SU-DHL-6 (cell line): ENCODE data around the gene TNFRSF19.

Experiments
- H2AFZ ChIP-seq: fragments of 200-600 bp; sonication (generic); 2 replicates; pipeline ENCODE4 v1.6.1; 2014; ENCODE audit warnings: low read depth, mild to moderate bottlenecking, moderate library complexity, mixed read lengths, antibody characterized with exemption, low read length; ENCODE audit not compliant: severe bottlenecking
- H3F3A ChIP-seq: fragments of 200-600 bp; shearing (Covaris generic); 2 replicates; pipeline ENCODE4 v1.6.0; 2016; ENCODE audit warnings: antibody characterized with exemption, mild to moderate bottlenecking; ENCODE audit not compliant: insufficient read depth
- H3K27ac ChIP-seq: fragments of 200-600 bp; sonication (generic); 2 replicates; pipeline ENCODE4 v1.5.1; 2016; ENCODE audit warnings: low read depth, mild to moderate bottlenecking, low read length, moderate library complexity, mixed read lengths
- H3K27me3 ChIP-seq: fragments of 200-600 bp; sonication (generic), shearing (Covaris generic); 2 replicates; pipeline ENCODE4 v1.6.0; 2014; ENCODE audit warnings: mild to moderate bottlenecking, low read length
- H3K36me3 ChIP-seq: fragments of 200-600 bp; sonication (generic); 2 replicates; pipeline ENCODE4 v1.6.1; 2014; ENCODE audit warnings: mild to moderate bottlenecking, low read length, mixed read lengths
- H3K4me2 ChIP-seq: fragments of 300-600, 200-600 bp; shearing (Covaris generic), sonication (generic); 2 replicates; pipeline ENCODE4 v1.6.0; 2014; ENCODE audit warnings: low read length, low read depth, mild to moderate bottlenecking; ENCODE audit not compliant: poor library complexity, severe bottlenecking
- H3K4me3 ChIP-seq: fragments of 200-600 bp; sonication (generic); 2 replicates; pipeline ENCODE4 v1.5.1; 2014; ENCODE audit warnings: antibody characterized with exemption, low read length, mild to moderate bottlenecking, mixed read lengths; ENCODE audit not compliant: insufficient read depth, poor library complexity, severe bottlenecking
- H3K79me2 ChIP-seq: fragments of 200-600 bp; sonication (generic); 2 replicates; pipeline ENCODE4 v1.6.1; 2014; ENCODE audit warnings: mild to moderate bottlenecking, low read length, moderate library complexity; ENCODE audit not compliant: insufficient read depth
- H3K9ac ChIP-seq: fragments of 200-600 bp; sonication (generic); 2 replicates; pipeline ENCODE4 v1.7.0; 2014; ENCODE audit warnings: mild to moderate bottlenecking, low read length
- H3K9me2 ChIP-seq: fragments of 200-600 bp; sonication (generic); replicated peaks from 2 replicates; pipeline ENCODE4 v1.6.1; 2014; ENCODE audit warnings: low read length; ENCODE audit not compliant: insufficient read depth
- H3K9me3 ChIP-seq: fragments of 200-600 bp; sonication (generic); 2 replicates; pipeline ENCODE4 v1.6.1; 2014; ENCODE audit warnings: low read length, mixed read lengths; ENCODE audit not compliant: insufficient read depth
- H4K20me1 ChIP-seq: fragments of 200-600 bp; sonication (generic); 2 replicates; pipeline ENCODE4 v1.6.1; 2014; ENCODE audit warnings: low read depth, mild to moderate bottlenecking, antibody characterized with exemption, low read length, moderate library complexity, mixed read lengths
- EZH2phosphoT487 ChIP-seq: fragments of 200-600 bp; sonication (generic), shearing (Covaris generic); conservative IDR thresholded peaks from 2 replicates; pipeline ENCODE4 v1.6.1; 2018; ENCODE audit warnings: mild to moderate bottlenecking, antibody characterized with exemption, low read length, moderate library complexity, mixed read lengths
- TF ChIP-seq, protein P1 (sequence below): fragments of 200-600 bp; sonication (generic); IDR thresholded peaks from one replicate; pipeline ENCODE4 v1.5.1; 2017; ENCODE audit warnings: antibody characterized with exemption, mild to moderate bottlenecking, low read length, moderate library complexity; ENCODE audit not compliant: insufficient read depth, poor library complexity, severe bottlenecking

The TNFRSF19 gene

DNA sequence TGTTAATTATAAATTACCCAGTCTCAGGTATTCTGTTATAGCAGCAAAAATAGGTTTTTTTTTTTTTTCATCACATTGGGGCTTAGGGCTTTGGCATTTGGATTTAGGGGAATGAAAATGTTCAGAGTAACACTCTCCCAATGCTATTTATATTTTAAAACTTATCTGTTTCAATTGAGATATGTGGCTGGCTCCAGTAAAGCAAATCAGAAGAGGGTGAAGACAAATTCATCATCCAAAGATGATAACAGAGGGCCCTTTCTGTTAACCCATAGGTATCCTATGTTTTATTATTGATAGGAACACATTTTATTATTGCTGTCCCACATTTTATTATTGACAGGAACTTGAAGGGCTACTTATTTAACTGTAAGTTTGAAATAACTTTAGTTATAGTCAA lies 20.5 kb upstream of the TNFRSF19 start:
- H3K9ac ChIP-seq, result no peak overlapping the region
- H4K20me1 ChIP-seq, result no peaks in the 10 kb centered on the region
- no peaks in the 10 kb centered on the region for H3K36me3 ChIP-seq
- H3K9me3 ChIP-seq, result no peaks in the 10 kb centered on the region
- H3K27ac ChIP-seq, result no peak overlapping the region
- no peak overlapping the region for H2AFZ ChIP-seq
- H3K9me2 ChIP-seq, result no peaks in the 10 kb centered on the region
- no peak overlapping the region for H3K4me3 ChIP-seq
- no peaks in the 10 kb centered on the region for H3K79me2 ChIP-seq
- H3K4me2 ChIP-seq, result no peak overlapping the region
- no peaks in the 10 kb centered on the region for H3K27me3 ChIP-seq
- H3F3A ChIP-seq, result no peaks in the 10 kb centered on the region
- TF ChIP-seq, protein P1, sequence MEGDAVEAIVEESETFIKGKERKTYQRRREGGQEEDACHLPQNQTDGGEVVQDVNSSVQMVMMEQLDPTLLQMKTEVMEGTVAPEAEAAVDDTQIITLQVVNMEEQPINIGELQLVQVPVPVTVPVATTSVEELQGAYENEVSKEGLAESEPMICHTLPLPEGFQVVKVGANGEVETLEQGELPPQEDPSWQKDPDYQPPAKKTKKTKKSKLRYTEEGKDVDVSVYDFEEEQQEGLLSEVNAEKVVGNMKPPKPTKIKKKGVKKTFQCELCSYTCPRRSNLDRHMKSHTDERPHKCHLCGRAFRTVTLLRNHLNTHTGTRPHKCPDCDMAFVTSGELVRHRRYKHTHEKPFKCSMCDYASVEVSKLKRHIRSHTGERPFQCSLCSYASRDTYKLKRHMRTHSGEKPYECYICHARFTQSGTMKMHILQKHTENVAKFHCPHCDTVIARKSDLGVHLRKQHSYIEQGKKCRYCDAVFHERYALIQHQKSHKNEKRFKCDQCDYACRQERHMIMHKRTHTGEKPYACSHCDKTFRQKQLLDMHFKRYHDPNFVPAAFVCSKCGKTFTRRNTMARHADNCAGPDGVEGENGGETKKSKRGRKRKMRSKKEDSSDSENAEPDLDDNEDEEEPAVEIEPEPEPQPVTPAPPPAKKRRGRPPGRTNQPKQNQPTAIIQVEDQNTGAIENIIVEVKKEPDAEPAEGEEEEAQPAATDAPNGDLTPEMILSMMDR, result no peak
- no peak for TF ChIP-seq EZH2phosphoT487

DNA sequence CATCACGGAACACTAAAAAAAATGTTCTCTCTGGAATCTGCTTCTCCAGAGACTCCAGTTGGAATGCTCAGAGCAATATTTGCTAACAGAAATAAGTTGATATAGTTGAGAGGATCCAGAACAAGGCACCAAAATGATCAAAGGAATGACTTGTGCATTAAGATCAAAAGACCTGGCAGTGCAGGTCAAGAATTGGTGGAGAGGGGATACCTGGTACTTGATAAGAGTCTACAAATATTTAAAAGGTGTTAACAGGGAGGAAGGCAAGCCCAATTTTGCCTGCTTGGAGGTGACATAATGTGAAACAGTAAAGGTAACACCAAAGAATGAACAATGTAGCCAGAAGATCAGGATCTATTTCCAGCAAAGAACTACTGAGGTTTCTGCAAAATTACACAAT lies 20.0 kb upstream of the TNFRSF19 start:
- no peaks in the 10 kb centered on the region for H4K20me1 ChIP-seq
- H3K27ac ChIP-seq, result no peak overlapping the region
- H3K4me3 ChIP-seq, result no peak overlapping the region
- no peak for TF ChIP-seq EZH2phosphoT487
- H3K27me3 ChIP-seq, result no peaks in the 10 kb centered on the region
- H2AFZ ChIP-seq, result no peak overlapping the region
- H3K9me3 ChIP-seq, result no peaks in the 10 kb centered on the region
- H3K79me2 ChIP-seq, result no peaks in the 10 kb centered on the region
- no peak overlapping the region for H3K9ac ChIP-seq
- no peaks in the 10 kb centered on the region for H3K36me3 ChIP-seq
- no peaks in the 10 kb centered on the region for H3K9me2 ChIP-seq
- H3K4me2 ChIP-seq, result no peak overlapping the region
- H3F3A ChIP-seq, result no peaks in the 10 kb centered on the region

DNA sequence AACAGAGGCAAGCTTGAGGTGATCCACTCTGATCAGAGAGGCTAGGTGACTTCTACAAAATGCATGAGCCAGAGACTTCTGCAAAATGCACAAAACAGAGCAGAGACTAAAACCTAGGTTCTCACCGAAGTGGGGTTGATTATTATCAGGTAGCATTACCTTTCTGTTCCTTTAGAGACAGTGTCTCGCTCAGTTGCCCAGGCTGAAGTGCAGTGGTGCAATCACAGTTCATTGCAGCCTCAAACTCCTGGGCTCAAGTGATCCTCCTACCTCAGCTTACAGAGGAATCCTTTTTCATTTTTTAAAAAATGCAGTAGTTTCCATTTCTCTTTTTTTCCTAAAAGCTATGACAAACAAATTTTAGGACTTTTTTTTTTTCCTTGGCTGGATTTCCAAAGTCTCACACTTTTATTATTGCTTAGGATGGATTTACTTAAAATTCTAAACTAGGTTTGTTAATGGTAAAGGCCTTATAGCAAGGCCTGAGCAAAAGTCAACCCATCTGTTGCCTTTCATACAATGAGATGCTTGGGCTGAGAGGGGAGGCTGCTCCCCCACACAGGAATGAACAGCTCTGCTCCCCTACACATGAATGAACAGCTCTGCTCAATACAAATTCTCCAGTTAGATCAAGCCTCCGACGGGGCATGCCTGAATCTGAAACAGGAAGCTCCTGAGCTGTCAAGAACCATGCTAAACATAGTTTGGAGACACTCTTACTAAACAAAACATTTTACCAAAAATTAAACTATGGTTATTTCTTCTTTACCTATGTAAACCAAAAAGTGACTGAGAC lies 18.8 kb upstream of the TNFRSF19 start:
- no peaks in the 10 kb centered on the region for H3K9me2 ChIP-seq
- no peak overlapping the region for H3K4me3 ChIP-seq
- no peaks in the 10 kb centered on the region for H3K36me3 ChIP-seq
- H3K79me2 ChIP-seq, result no peaks in the 10 kb centered on the region
- TF ChIP-seq EZH2phosphoT487, result no peak
- H3K9ac ChIP-seq, result no peak overlapping the region
- no peak overlapping the region for H2AFZ ChIP-seq
- no peaks in the 10 kb centered on the region for H3K27me3 ChIP-seq
- no peaks in the 10 kb centered on the region for H3K9me3 ChIP-seq
- H3F3A ChIP-seq, result no peaks in the 10 kb centered on the region
- H3K4me2 ChIP-seq, result no peak overlapping the region
- H3K27ac ChIP-seq, result no peak overlapping the region
- no peaks in the 10 kb centered on the region for H4K20me1 ChIP-seq

DNA sequence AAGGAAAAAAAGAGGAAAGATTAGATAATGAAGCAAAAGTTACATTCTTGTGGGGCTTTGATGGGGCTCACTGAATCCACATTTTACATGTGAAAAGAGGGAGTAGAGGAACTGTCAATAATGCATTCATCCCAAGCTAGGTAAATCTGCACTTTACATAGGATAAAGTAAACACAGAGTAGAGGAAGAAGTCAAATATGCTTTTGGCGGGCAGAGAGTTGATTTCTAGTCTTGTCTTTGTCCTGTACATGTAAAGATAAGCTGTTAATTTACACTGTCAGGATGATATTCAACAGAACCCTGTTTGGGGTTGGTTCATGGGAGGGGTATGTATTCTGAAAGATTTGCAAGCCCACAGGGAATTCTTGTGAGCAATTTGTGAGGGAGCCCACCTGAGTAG lies 18.0 kb upstream of the TNFRSF19 start:
- no peak overlapping the region for H3K9ac ChIP-seq
- H3K9me2 ChIP-seq, result no peaks in the 10 kb centered on the region
- H4K20me1 ChIP-seq, result no peaks in the 10 kb centered on the region
- H3K36me3 ChIP-seq, result no peaks in the 10 kb centered on the region
- no peaks in the 10 kb centered on the region for H3F3A ChIP-seq
- H3K9me3 ChIP-seq, result no peaks in the 10 kb centered on the region
- no peak overlapping the region for H3K4me3 ChIP-seq
- TF ChIP-seq EZH2phosphoT487, result no peak
- H3K27me3 ChIP-seq, result no peaks in the 10 kb centered on the region
- no peak overlapping the region for H3K4me2 ChIP-seq
- H3K79me2 ChIP-seq, result no peaks in the 10 kb centered on the region
- H2AFZ ChIP-seq, result no peak overlapping the region
- no peak overlapping the region for H3K27ac ChIP-seq

DNA sequence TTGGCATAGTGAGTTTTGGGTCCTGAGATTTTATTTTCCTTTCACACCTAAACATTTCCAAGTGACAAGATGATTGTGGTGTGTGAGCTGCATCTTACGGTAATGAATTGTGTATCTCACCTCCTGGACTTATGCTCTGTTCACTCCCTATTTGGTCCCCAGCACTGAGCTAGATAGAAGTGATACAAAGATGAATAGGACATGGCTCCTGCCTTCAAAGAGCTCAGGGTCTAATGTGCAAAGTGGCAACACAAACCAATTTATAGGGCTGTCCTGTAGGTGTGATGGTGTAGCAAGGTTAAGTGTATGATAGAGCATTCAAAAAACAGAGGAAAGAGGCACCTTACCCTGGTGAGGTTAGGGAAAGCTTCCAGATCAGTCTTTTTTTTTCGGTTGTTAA lies 17.6 kb upstream of the TNFRSF19 start:
- Histone ChIP-seq H3K9ac (no peak overlapping the region), H3K36me3 (no peaks in the 10 kb centered on the region), H3K4me2 (no peak overlapping the region)

More for the DNA sequence above, 17.6 kb upstream of the TNFRSF19 start:
- Histone ChIP-seq H3K4me3 (no peak overlapping the region), H3K27ac (no peak overlapping the region), H3K9me2 (no peaks in the 10 kb centered on the region), H2AFZ (no peak overlapping the region), H3K79me2 (no peaks in the 10 kb centered on the region), H4K20me1 (no peaks in the 10 kb centered on the region), H3K9me3 (no peaks in the 10 kb centered on the region), H3K27me3 (no peaks in the 10 kb centered on the region), H3F3A (no peaks in the 10 kb centered on the region)
- TF ChIP-seq, protein P1, result no peak
- no peak for TF ChIP-seq EZH2phosphoT487
